SIG-M5 treated with dmso at 0.1 percent for 504 hours (cell line): ENCODE data around the gene ZDHHC16.
A peak's percentile ranks its signal among the peaks of the same experiment; 100 is the strongest.
"Not testable (repeated sequence)": the region's sequence is repeated elsewhere in the genome, so short reads cannot be mapped to it uniquely, and the experiment has no call there.

ENCODE experiments used
- DNase-seq: peaks from one replicate; lab custom pipeline; 2025; ENCODE audit not compliant: unreplicated experiment; lab: John Stamatoyannopoulos, UW

The ZDHHC16 gene

DNA sequence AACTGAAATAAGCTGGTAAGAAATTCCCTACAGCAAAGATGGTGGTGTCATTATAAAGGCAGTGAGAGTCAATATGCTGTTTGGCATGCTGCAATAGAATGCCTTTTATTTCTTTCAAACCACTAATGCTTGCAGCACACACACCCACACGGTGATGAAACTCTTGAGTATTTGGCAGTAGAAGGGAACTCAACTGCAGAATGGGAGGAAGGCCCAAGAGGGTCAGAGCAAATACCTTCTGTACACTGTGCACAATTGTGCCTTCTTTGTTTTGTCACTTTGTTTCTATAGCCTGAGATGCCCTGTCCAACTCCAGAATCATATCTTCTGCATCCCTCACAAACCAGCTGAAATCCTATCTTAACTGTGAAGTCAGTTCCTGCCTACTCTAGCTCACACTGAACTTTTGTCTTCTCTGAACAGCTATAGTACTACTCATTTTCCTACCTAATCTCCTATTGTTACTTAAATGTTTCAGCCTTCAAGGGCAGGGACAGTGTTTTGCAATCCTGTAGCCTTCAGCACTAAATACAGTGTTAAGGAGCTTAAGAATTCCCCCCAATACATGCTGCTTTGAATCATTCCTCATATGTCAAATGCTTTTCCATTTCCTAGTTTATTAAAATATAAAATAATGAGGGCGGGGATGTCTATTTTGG, 30.1 kb downstream of the ZDHHC16 start:
- peak; percentile 16 for DNase-seq

DNA sequence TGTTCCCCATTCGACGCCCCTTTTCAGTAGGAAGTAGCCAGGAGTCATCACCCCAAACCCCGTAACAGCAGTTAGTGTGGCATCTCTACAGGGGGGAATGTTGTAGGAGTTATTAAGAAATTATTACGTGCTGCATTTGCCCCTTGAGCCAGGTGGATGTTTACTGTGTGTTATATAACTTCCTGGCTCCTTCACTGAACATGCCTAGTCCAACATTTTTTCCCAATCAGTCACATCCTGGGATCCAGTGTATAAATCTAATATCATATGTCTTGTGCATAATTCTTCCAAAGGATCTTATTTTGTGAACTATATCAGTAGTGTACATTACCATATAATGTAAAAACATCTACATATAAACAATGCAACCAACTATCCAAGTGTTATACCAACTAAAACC, 33.4 kb downstream of the ZDHHC16 start:
- not testable (repeated sequence) for DNase-seq

DNA sequence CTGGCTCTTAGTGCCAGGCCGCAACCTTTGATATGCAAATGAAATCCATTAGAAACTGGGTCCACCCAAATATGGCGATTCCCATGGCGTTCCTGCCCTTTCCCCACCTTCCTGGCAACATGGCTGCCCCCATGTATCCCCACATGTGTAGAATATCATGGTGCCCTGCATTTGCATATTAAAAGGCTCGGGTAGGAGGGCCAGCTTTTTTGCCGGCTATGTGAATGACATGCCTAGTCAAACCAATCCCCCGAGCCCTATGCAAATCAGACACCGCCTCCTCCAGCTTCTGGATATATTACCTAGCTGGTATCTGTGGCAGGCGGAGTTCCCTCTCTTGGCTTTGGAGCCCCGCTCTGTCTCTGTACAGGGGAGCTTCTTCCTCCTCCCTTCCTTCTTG, 34.0 kb downstream of the ZDHHC16 start:
- DNase-seq = no peak

DNA sequence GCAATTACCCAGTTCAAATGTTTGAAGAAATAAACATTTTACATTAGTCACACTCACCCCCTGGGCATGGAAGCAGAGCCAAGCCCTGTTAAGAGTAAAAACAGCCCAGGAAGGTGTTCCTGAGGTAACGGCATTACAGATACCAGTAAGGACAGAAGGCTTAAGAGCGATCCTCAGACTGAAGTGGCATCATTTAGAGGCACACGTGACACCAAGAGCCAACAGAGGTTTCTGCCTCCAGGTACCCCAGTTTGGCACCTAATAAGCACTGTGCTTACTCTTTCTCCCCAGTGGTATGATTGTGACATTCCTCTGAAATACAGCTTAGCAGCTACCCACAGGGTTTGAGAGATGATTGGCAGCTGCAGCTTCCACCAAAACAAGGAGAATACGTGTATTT, 35.1 kb downstream of the ZDHHC16 start:
- DNase-seq = no peak

DNA sequence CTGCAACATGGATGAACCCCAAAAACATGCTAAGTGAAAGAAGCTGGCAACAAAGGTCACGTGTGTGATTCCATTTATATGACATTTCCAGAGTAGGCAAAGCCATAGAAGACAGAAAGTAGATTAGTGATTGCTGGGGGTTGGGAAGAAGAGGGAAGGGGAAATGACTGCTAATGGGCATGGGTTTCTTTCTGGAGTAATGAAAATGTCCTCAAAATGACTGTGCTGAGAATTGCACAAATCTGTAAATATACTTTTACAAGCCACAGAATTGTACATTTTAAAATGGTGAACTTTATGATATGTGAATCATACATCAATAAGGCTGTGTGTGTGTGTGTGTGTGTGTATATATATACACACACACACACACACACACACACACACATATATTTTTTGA, 36.4 kb downstream of the ZDHHC16 start:
- DNase-seq = no peak

DNA sequence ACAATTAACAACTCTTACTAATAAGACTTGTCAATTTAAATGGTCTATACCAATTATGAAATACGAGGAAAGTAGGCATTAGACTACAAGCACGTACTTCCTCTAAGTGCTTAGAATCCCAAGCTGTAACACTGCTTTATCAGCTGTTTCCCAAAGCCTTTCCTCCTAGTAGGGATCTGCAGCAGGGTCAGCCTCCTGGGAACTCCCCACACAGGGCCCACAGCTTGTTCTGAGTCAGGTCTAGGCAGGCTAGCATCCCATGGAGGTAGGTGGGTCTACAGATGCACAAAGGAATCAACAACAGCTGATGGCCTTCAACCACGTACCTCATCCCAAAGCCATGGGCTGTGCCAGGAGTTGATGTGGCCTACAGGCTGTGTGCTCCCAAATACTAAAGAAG, 37.5 kb downstream of the ZDHHC16 start:
- no peak for DNase-seq

DNA sequence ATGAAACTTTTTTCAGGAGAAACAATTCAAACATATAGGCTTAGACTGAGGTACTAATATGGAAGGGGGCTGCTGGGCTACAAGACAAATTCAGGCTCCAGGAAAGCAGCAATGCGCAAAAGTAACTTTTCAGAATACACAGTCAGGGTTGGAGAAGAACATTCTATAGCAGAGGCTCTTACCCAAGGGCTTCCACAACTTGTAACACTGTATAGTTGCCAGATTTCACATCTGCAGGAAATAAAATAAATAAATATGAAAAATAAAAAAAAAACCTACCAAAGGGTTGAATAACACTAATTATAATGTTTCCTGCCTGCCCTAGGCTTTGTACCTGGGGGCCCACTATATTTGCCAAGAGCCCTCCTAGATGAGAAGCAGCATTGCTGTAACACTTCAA, 37.9 kb downstream of the ZDHHC16 start:
- no peak for DNase-seq

DNA sequence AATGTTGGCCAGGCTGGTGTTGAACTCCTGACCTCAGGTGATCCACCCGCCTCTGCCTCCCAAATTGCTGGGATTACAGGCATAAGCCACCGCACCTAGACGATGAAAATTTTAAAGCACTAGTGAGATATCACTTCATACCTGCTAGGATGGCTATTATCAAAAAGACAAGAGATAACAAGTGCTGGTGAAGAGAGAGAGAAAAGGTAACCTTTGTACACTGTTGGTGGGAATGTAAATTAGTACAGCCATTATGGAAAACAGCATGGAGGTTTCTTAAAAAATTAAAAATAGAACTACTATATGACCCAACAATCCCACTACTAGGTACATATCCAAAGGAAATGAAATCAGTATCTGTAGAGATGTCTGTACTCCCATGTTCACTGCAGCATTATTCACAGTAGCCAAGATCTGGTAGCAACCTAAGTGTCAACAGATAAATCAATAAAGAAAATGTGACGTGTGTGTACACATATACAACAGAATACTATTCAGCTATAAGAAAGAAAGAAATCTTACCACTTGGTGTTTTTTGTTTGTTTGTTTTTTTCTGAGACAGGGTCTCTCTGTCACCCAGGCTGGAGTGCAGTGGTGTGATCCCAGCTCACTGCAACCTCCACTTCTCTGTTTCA, 39.8 kb downstream of the ZDHHC16 start:
- no peak for DNase-seq

DNA sequence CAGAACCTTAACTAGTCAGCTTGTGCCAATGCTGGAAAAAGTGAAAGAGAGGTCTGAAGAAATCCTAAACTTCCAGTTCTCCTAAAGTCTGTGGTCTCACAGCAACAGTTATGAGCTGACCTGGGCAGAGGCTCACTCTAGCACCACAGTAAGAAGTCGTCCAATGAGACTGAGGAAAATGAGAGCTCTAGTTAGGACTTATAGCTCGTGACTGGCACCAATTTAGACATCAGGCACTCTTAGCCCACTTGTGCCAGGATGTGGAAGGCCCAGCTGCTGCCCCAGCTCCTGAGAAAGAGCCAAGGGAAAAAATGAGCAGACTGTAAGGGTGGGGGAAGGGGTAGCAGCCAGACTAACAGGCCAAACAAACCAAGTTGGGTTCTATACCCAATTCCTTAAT, 44.6 kb downstream of the ZDHHC16 start:
- no peak for DNase-seq

DNA sequence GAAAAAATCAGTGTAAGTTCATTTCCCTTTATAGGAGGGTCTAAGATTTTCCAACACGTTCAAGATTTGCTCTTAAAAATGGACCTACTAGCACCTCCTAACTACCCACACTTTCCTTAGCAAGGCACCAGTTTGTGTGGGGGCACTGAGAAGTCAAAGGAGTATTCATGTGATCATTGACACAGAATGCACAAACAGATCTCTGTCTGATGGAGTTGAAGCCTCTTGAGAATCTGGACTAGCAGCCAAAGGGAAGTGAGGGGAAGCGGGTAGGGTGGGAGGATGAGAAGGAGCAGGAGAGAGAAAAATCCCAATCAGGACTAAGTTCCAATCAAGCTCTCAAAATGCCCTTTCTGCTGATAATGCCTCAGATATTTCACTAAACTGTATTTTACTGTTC, 48.2 kb downstream of the ZDHHC16 start:
- no peak for DNase-seq

DNA sequence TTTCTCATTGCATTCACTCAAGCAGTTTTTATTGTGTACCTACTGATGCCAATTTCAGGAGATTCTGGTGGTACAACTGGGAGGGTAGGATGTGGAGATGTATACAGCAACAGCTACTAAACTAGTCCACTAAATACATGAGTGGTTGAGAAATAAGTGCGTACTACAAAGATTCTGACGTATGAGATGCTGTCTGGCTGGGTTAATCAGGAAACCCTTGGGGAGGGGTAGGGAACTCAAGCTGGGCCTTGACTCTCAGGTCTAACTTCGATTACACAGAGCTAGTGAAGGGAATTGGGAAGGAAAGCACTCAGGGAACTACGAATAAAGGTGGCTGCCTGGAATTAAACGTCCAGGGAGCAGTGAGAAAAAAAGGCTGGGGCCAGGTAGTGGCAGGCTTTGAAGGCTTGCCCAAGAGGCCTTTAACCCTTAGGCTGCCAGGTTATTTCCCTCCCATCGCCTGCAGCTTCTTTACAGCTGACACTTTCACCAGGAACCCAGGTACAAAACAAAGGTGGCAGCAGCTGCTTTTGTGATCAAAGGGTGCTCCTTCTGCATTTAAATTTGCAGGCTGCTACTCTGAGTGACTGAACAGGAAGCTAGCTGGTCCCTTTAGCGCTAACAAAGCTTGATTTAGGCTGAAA, 49.0 kb downstream of the ZDHHC16 start:
- no peak for DNase-seq

DNA sequence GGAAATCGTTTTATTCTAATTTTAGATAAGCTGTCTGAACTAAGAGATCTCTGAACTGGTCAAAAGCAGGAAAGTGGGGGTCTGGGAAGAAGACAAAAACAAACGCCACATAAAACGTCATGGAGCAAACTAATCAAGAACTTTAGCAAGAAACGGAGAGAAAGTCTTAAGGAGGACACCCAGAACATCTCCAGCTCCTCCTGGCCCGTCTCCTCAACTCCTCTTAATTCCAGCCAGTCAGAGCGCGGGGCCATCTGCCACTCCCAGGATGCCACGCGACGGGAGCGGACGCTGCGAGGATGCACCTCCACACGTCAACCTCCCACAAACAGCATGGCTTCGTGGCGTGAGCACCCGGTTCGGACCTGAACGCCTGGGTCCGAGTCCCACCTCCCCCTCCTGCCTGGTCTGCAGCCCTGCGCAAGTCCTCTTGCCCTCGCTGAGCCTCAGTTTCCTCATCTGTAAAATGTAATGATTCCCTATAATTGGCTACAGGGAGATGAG, 51.6 kb downstream of the ZDHHC16 start:
- peak; percentile 74 for DNase-seq

DNA sequence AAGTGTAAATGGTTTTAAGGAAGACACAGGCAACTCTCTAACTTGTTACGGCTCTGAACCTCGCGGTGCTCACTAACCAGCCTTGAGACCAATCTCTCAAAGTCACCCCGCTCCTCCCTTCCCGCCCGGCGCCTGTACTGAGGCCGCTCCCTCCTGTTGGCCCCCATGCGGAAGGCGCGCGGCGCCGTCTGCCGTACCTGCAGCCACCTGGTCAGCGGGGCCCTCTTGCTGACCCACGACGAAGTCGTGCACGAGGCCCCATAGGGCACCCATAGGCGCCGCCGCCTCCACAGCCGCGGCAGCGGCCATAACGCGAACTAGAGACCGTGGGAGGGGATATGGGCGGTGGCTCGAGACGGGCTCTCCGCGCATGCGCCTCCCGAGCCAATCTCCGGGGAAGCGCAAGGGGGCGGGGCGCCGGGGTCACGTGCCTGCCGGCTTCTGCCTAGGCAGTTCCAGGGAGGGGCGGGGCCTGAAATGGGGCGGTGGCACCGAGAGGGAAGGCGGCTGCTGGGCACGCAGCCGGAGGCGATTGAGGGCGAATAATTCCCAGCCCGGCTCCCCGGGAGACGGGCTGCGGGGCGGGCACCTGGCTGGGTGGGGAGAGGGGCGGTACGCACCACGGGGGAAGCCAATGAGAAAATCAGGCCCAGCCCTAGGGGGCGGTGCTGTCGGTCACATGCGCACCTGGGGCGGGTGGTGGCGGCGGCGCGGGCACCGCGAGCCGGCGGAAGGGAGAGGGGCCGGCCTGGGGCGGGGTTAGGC, 52.3 kb downstream of the ZDHHC16 start, which contains the start of gene MMS19:
Gene MMS19, minus strand, starts transcription at position 347 of the 765 bp plus-strand sequence. Its CDS starts 38 bp downstream, at position 309.
- DNase-seq = peak; percentile 95

DNA sequence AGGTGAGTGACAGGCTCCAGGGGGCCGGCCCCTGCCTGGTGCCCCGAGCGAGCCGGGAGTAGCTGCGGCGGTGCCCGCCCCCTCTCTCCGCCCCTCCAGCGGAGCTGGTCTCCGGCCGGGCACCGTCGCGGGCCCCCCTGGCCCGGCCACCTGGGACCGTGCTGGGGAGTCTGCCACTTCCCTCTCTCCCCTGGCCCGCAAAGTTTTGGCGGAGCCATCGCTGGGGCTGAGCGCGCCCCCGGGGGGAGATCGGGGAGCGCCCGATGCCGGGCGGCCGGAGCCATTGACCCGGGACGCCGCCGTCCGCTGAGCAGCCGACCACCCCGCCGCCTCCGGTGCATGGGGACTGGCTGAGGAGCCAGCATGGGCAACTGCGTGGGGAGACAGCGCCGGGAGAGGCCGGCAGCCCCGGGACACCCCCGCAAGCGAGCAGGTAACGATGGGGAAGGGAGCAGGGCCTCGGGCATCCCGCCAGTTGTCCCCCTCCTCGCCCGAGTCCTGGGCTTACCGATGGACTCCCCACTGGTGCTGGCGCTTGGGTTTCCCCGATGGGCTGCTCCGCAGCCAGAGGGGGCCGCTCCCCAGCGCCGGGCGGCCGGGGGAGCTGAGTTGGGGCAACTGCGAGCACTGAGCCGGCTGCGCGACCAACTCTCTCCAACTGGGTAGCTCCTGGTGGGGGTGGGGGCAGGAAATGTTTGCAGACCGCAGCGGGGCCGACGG, 53.0 kb downstream of the ZDHHC16 start, which contains the start of gene UBTD1:
Gene UBTD1, plus strand, starts transcription at position 84 of the 720 bp plus-strand sequence. Its CDS starts 280 bp downstream, at position 364.
- DNase-seq = peak; percentile 27

DNA sequence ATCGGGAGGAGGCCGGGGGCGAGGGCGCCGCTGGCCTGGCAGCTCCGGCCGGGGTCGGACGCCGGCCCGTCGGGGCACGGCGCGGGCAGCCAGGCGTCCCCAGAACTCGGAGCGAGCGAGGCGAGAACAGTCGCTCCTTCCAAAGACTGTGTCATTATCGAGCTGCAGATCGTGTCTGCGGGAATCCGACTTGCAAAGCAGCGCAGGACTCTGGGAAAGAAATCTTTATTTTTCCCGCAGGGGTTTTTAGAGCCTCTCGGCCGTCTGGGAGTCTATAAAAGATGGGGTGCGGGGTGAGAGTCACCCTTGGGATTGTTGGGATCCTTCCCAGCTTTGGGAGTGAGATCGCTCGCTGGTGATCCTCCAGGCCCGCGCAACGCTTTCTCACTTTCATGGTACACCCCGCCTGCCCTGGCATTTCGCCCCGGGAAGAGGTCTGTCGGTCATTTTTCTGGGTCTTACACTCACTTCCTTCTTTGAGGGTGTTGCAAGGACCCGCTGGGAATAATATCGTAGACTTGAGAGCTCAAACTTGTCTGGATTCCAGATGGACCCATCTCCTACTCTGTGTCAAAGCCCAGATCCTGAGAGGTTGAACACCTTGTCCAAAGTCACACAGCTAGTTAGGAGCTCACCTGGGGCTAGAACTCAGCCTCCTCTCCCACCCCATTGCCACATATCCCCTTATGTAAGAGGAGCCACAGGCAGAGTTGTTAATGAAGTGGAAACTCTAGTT, 53.8 kb downstream of the ZDHHC16 start:
- DNase-seq = peak; percentile 46

DNA sequence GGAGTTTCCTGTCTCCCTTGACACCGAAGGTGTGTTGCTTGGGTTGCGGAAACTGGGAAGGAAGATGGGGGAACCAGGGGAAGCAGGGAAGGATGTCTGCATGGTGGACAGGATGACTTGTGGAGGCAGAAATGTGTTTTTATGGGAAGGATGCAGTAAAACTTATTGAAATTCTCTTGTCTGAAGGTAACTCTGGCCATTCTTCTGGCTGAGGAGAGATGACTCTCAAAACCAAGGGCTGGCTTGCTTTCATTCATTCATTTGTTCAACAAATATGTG, 54.3 kb downstream of the ZDHHC16 start:
- DNase-seq = no peak

DNA sequence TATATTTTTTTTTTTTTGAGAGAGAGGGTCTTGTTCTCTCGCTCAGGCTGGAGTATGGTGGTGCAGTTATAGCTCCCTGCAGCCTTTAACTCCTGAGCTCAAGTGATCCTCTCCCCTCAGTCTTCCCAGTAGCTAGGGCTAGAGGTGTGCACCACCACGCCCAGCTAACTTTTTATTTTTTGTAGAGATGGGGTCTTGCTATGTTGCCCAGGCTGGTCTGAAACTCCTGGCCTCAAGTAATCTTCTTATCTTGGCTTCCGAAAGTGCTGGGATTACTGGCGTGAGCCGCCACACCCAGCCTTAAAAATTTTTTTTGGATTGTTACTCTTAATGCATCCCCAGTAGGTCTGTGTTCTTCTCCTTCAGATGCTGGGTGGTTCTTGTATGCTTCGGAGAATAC, 56.9 kb downstream of the ZDHHC16 start:
- no peak for DNase-seq

DNA sequence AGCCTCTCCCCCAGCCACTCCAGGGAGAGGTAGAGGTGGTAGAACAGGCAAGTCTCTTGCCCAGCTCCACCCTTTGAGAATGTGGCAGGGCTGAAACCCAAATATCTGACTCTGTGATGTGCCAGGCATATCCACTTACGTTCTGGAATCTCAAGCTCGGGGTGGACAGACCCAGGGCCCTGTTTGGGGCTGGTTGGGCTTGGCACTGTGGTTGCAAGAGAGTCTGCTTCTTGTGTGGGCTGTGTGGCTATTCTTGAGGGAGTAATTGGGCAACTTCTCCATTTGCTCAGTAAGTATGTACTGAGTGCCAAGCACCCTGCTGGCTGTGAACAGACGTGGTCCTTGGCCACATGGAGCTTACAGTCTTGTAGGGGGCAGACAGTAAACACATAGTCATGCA, 57.4 kb downstream of the ZDHHC16 start:
- no peak for DNase-seq

DNA sequence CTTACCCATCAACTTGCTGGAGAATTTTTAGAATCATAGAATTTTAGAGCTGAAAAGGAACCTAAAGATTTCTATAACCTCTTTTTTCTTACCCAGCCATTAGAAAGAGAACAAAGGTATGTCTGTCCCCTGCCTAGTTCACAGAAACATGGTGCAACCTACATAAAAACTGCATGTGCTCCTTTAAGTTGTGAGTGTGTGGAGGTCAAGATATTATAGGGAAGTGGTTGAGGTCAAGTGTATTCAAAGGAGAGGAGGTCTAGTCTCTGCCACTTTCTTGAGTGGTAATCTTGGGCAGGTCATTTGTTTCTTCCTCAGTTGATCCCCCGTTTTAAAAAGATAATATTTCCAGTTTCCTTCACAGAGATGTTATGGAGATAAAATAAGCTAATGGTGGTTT, 59.2 kb downstream of the ZDHHC16 start:
- DNase-seq = no peak
